NCI-H2196 treated with DMSO at 0.1 percent for 48 hours (cell line): ENCODE results near the gene H2AZ2.
"Not testable (repeated sequence)": the region's sequence is repeated elsewhere in the genome, so short reads cannot be mapped to it uniquely, and the experiment has no call there.

ENCODE experiments used
- DNase-seq: peaks from one replicate; lab custom pipeline; 2025; ENCODE audit not compliant: unreplicated experiment; lab: John Stamatoyannopoulos, UW

Gene H2AZ2

DNA sequence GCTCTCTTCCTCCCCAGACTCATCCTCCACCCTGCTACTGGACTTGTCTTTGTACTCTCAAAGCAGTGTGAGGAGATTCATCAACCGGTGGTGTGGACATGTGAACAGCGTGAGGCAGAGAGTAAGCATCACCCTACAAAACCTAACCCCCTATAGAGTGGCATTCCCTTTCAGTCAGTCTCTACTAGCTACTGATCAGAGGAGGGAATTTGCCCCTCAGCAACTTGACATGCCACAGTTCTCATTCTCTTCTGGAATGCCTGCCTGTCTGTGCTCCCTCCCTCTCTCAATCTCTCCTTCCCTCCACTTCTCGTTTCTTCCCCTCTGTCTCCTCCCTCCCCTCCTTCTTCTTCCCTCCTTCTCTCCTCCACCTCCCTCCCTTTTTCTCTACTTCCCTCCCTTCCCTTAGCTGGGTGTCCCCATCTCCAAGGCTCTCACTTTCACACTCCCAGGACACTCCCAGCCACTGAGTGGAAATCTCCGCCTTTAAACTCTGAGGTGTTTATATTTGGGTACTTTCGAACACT lies 24.6 kb downstream of the H2AZ2 start:
- no peak for DNase-seq

DNA sequence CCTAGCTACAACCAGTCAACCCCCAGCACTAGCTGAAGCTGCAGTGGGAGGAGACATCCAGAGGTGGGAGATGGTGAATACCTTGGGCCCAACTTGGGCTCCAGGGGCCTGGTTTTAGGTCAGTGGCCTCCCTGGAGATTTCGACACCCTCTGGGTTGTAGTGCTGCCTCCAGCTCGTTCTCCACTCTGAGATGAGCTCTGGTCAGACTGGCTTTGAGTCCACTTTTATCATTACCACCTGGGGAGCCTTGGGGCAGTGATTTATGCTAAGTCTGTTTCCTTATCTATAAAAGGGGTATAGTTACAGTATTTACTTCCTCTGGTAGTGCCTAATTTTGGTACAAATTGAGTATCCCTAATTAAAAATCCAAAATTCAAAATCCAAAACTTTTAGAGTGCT lies 28.6 kb downstream of the H2AZ2 start:
- DNase-seq: no peak

DNA sequence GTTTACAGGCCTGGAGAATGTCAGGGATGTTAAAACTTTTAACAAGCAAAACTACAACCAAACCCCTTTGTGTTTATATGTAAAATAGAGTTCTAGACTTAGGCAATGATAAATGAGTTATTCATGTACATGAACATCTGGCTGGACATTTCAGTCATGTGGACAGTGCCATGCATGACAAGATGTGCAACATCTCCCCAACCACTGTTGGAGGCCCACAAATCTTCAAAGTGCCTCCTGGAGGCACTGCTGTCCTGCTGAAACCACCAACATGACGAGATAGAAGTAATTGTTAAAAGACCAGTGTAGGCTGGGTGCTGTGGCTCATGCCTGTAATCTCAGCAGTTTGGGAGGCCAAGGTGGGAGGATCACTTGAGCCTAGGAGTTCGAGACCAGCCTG lies 33.0 kb downstream of the H2AZ2 start:
- no peak for DNase-seq

DNA sequence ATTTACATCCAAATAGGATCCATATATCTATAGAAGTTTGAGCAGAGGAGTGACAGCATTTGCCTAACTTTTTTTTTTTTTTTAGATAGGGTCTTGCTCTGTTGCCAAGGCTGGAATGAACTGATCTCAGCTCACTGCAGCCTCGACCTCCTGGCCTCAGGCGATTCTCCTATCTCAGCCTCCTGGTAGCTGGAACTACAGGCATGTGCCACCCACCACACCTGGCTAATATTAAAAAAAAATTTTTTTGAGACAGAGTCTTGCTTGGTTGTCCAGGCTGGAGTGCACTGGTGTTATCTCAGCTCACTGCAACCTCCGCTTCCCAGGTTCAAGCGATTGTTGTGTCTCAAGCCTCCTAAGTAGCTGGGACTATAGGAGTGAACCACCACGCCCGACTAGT lies 36.3 kb downstream of the H2AZ2 start:
- no peak for DNase-seq

DNA sequence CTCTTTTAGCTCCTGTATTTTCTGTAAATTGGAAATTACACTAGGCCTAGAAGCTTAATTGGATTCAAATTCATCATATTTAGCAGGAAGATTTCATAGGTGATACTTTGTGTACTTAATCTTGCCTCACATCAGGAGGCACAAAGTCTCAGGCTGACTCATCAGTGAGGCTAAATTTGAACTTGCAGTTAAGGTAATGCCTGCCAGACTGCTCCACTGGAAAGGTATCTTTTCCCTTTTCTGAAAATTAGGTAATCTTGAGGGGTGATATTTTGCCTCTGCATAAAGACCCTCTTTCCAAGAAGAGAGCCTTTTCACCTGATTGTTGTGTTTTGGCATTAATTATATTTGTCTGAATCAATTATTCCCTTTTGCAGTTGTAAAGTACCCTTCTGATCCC lies 36.8 kb downstream of the H2AZ2 start:
- DNase-seq: no peak

DNA sequence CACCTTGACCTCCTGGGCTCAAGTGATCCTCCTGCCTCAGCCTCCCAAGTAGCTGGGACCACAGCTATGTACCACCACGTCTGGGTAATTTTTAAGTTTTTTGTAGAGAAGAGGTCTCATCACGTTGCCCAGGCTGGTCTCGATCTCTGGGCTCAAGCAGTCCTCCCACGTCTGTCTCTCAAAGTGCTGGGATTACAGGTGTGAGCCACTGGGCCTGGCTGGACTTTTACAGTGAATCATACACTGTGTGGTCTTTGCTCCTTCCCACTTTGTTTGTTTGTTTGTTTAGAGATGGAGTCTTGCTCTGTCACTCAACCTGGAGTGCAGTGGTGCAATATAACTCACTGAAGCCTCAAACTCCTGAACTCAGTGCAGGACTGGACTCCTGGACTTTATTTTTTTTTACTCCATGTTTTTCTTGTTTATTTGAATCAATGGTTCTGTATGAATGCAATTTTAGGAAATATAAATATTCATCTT lies 38.9 kb downstream of the H2AZ2 start:
- no peak for DNase-seq

DNA sequence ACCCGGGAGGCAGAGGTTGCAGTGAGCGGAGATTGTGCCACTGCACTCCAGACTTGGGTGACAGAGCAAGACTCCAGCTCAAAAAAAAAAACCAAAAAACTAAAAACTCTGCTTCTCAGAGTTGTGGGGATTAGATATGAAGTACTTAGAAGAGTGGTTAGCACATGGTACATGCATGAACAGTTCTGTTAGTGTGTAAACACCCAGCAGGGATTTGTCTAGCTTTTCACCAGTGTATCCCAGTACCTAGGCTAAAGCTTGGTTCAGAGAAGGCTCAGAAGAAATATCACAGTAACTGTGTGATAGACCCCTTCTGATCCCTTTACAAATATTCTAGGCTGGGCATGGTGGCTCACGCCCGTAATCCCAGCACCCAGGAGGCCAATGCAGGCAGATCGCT lies 41.9 kb downstream of the H2AZ2 start:
- DNase-seq: no peak

DNA sequence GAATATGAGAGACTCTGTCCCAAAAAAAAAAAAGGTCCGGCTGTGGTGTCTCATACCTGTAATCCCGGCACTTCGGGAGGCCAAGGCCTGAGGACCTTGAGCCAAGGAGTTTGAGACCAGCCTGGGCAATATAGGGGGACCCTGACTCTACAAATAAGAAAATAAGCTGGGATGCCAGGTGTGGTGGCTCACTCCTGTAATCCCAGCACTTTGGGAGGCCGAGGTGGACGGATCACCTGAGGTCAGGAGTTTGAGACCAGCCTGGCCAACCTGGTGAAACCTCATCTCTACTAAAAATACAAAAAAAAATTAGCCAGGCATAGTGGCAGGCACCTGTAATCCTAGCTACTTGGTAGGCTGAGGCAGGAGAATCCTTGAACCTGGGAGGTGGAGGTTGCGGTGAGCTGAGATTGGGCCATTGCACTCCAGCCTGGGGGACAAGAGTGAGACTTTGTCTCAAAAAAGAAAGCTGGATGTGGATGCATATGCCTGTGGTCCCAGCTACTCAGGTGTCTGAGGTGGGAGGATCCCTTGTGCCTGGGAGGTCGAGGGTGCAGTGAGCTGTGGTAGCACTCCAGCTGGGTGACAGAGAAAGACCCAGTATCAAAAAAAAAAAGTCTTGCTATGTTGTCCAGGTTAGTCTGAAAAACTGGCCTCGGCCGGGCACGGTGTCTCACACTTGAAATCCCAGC lies 43.9 kb downstream of the H2AZ2 start:
- DNase-seq: not testable (repeated sequence)

DNA sequence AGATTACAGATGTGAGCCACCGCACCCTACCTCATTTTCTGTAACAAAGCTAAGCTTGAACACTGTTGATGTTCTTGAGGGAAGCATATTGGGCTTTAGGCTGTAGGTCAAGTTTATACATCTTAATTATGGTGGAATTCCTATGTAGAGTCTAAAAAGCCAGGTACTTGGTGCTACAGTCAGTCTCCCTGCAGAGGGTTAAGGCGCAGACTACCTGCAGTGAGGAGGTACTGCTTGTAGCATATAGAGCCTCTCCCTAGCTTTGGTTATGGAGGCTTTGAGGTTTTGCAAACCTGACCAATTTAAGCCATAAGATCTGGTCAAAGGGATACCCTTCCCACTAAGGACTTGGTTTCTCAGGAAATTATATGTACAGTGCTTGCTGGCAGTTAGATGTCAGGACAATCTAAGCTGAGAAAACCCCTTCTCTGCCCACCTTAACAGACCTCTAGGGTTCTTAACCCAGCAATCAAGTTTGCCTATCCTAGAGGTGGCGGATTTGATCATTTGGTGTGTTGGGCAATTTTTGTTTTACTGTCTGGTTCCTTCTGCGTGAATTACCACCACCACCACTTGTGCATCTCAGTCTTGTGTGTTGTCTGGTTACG lies 45.4 kb downstream of the H2AZ2 start:
- DNase-seq: no peak

DNA sequence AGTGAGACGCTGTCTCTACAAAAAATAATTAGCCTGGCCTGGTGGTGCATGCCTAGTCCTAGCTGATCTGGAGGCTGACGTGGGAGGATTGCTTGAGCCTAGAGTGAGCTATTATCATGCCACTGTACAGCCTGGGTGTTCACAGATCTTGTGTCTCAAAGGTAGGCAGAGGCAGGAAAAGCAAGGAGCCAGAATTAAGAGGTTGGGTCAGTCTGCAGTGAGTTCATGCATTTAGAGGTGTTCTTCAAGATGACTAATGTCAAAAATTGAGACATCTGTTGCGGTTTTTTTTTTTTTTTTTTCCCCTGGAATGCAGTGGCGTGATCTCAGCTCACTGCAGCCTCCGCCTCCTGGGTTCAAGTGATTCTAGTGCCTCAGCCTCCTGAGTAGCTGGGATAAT lies 46.0 kb downstream of the H2AZ2 start:
- DNase-seq: no peak

DNA sequence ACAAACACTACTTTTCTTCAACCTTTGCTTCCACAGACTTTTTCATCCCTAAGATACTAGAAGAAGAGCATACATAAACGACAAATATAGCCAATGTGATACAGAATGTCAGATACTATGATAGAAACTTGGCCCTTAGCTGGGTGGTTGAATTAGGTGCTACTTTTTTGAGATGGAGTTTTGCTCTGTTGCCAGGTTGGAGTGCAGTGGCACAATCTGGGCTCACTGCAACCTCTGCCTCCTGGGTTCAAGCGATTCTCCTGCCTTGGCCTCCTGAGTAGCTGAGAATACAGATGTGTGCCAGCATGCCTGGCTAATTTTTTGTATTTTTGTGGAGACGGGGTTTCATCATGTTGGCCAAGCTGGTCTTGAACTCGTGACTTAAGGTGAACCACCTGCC lies 47.9 kb downstream of the H2AZ2 start:
- DNase-seq: no peak

DNA sequence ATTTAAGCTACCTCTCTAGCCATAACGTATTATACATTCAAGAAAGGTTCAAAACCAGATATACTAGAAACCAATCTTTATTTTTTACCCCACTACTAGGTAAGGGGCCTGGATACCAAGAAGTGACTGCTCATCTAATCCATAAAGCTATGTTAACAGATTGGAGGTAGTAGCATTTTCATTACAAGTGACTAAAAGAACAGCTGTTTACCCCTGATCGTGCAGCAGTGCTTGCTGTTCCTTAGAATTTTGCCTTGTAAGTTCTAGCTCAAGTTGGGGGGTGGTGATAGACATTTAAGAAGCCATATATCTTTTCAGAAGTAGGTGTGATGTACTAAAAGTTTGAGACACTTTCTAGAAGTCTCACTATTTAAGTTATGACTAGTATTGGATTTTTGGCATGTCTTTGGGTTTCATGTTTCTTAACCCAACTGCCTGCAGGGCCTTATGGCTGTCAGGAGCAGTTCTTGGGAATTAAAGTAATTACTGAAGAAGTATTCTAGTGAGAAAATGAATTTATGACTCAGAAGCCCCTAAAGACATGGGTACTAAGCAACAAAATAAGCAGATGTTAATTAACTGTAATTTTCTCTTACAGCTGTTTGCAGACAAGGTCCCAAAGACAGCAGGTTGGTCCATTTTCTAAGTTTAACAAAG lies 49.1 kb downstream of the H2AZ2 start:
- DNase-seq: no peak

DNA sequence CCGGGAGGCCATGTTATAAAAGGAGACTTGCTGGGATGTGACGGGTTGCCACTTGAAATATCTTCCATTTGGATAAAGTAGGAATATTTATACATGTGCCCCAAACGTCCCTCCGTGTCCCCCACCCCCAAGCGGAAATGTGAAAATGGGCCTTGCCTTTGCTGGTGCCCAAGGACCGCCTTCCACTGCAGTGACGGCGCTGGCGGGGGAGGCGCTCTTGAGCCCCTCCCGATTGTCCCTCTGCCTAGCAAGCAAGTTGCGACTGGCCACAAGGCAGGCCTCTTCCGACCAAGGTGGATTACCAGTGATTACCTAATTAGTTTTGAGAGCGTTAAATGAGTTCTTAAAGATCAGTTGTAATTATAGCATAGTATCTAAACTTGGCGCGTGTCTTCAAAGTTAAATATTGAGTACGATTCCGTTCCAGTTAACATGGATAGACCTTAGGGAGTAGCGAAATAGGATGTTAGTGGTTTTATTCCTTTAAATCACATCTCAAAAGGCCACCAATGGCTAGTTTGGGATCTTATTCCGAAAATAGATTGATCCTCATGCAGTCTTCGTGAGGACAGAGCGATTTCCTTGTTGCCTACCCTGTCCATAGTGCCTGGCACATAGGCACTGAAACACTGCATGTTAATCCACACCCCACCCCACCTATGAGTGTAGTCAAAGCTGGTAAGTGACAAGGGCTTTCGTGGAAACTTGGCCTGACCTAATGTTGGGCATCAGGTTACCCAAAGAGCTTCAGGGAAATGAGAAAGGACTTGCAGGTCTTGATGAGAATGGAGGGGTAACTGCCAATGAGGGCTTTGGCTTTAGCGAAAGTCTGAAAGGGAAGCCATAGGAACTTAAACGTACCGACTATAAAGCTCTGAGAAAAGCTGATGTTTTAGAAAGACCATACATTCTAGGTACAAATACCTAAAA lies 50.3 kb downstream of the H2AZ2 start:
- peak; percentile 65 for DNase-seq

DNA sequence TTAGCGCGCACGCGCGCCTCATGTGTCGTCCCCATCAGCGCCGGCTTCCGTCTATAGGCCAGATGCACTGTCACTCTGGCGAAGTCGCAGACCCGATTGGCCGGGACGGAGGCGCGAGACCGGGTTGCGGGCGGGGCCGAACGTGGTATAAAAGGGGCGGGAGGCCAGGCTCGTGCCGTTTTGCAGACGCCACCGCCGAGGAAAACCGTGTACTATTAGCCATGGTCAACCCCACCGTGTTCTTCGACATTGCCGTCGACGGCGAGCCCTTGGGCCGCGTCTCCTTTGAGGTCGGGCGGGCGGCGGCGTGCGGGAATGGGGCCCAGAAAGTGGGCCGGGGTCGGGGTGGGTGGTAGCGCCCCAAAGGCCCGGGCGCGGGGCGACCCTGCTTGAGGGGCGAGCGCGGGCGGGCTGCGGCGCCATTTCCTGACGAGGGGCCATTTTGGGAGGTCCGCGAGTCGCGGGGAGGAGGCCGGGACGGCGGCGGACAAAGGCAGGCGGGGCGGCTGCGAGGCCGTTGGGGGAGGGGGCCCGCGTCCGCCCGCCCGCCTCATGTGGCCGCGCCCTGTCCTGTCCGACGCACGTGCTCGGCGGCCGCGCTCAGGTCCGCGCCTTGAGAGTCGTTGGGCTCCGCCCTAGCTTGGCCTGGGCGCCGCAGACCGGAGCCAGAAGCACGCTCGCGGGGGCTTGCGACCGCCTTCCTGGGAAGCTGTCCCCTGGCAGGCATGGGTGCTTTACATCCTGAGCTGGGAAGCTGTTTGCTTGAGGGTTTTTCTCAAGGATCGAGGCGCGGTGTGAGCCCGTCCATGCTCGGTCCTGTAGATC lies 51.2 kb downstream of the H2AZ2 start, which contains the start of gene PPIA:
Gene PPIA (plus strand): TSS at position 178 of the 825 bp plus-strand sequence. CDS start 44 bp downstream, at position 222.
- DNase-seq: peak; percentile 96

DNA sequence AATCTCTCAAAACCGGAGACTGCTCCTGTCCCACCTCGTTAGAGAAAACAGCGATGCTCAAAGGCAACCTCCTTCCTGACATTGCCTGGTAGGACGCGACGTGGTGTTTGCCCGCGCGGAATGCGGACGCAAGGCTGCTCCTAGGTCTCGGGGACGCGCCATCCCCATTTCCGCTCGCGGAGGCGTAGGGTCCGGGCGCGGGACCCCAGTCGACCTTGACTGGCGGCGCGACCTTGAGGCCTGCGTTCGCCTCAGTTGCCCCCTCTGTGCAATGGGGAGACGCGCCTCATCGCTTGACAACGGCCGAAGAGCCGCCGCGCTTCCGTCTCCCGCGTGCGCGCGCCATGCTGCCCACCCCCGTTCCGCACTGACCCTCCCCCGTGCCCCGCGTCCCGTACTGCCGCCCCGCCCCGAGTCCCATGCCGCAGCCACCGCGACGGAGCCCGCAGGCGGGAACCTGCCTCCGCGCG lies 51.8 kb downstream of the H2AZ2 start:
- DNase-seq: peak; percentile 70

DNA sequence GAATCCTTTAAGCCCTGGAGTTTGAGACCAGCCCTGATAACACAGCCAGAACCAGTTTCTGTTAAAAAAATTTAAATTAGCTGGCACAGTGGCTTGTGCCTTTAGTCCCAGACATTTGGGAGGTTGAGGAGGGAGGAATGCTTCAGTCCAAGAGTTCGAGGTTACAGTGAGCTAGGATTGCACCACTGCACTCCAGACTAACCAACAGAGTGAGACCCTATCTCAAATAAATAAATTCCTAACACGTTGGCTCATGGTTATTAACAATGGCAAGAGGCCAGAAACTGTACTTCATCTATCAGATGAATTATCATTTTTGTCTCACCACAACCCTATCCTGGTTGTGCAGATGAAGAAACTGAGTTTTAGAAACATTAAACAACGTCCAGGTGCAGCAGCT lies 53.6 kb downstream of the H2AZ2 start:
- DNase-seq: no peak

DNA sequence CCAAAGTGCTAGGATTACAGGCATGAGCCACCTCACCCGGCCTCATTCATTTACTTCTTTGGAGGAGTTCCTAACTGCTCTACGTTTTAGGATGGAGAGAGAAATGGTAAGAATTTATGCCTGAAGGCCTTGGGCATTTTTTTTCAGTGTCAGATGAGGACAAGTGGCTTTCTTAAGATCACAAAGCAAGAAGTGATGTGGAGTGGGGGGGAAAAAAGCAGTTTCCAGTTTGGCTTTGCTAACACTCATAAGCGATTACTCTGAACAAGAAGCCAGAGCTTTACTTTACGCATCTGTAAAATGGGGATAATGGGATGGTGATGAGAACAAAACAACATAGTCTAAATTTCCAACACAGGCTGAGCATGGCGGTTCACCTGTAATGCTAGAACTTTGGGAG lies 54.0 kb downstream of the H2AZ2 start:
- no peak for DNase-seq

DNA sequence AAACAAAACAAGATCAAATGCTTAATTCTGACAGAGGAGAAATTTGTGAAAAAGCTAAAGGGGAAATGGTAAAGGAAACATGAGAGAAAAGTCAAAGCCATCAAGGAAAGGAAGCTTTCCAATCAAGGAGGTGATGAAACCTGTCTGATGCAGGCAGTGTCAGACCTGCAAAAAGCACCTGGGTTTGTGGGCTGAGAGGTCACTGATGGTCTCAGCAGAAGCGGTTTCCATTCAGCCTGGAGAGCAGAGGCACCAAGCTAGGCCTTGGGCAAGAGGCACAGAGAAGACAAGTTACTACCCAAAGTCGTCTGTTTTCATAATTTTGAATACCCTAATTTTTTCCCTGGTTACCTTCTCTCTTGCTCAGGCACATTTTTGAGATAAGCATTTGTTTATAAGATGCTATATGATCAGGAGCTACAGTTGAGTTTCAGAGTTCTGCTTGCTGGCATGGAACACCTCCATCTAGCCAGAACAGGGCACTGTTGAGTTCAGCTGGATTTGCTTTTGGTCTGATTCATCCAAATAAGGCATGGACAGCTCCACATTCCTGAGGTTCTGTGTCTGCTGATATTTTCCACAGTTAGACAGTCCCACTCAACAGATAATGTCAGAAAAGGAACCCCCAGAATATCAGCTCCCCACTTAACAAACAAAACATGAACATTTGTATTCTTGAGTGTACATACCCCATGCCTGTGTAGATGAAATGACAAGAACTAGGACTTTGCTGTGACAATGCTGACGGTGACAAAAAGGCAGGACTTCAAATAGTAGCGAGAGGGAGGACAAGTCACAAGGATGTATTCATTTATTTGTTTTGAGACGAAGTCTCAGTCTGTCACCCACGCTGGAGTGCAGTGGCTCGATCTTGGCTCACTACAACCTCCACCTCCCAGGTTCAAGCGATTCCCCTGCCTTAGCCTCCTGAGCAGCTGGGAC lies 56.3 kb downstream of the H2AZ2 start:
- DNase-seq: no peak

DNA sequence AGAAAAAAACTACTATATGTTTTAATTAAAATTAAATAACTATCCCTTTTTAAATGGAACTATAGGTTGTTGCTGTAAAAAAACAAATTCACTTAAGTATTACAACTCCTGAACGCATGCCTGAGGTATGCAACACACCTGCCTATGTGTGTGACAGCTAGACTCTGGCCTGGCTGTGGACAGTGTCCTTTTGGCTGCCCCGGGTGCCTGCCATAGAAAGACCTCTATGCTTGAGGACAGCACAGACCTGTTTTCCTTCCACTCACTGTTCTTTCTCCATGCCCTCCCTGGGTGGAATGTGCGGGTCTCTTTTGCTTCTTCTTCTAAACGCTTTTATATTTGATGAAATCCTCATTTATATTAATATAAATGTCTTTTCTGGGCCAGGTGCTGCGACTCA lies 57.9 kb downstream of the H2AZ2 start:
- DNase-seq: no peak
